Testis (tissue), 3 donors: ENCODE results near the gene PDYN. TPM values are rescaled to one million over a fixed set of nuclear protein-coding genes. Genes with fewer than 3 reads are reported as not detected.

ENCODE experiments used
- DNase-seq: peaks from one replicate; pipeline ENCODE4 v3.0.0-alpha.2; 2019
- H3K27ac ChIP-seq, 2 donors: fragments of 200-600 bp; sonication (generic); one replicate each; pipeline ENCODE4 v1.5.1; 2019
- H3K27me3 ChIP-seq: fragments of 200-600 bp; sonication (generic); one replicate; pipeline ENCODE4 v1.5.1; 2019
- H3K36me3 ChIP-seq: fragments of 200-600 bp; sonication (generic); one replicate; pipeline ENCODE4 v1.5.1; 2017; ENCODE audit warnings: low read depth; ENCODE audit errors: missing control alignments
- H3K4me1 ChIP-seq: fragments of 200-600 bp; sonication (generic); one replicate; pipeline ENCODE4 v1.5.1; 2019
- H3K4me3 ChIP-seq, 2 donors: fragments of 200-600 bp; sonication (generic); one replicate each; pipeline ENCODE4 v1.5.1; 2017 to 2019
- H3K9me3 ChIP-seq: fragments of 200-600 bp; sonication (generic); one replicate; pipeline ENCODE4 v1.5.1; 2017
- POLR2A ChIP-seq: fragments of 450-650 bp; IDR thresholded peaks from one replicate; pipeline ENCODE4 v1.6.1; 2017; ENCODE audit warnings: antibody characterized with exemption, mild to moderate bottlenecking, moderate library complexity
- WGBS, 2 donors: methylation state at CpG; one replicate each; pipeline ENCODE4 v1.1.5; 2018; 5-methylcytosine and 5-hydroxymethylcytosine counted together
- intact Hi-C: fragments of 100-400 bp; cut with DNase I; formaldehyde crosslinking; loops from one replicate; pipeline ENCODE4 v1.15.1; 2023; ENCODE audit warnings: low total_unique reads
- polyA plus RNA-seq: library from polyadenylated mRNA; stranded (reverse); fragments of 350-450 nt; fragmentation: Illumina TruSeq; extraction: RNeasy Lipid Tissue Mini Kit (QIAGEN cat#74804); gene quantifications from one replicate; pipeline ENCODE4 v1.2.3, GENCODE V29; 2014; ENCODE audit warnings: low read depth, low replicate concordance; ENCODE audit not compliant: insufficient read depth
- total RNA-seq, 2 donors: library from RNA; depleted of rRNA; stranded (reverse); fragments of >200 nt; gene quantifications; one replicate each; pipeline ENCODE4 v1.2.3, GENCODE V29; 2016
- TF ChIP-seq, protein P1 (sequence below), 3 experiments: fragments of 450-650 bp in 2 of 3; fragments of 200-600 bp in 1 of 3; sonication (generic) in 1 of 3; IDR thresholded peaks; one replicate each; pipeline ENCODE4 v1.5.1; 2016 to 2019; ENCODE audit warnings: antibody characterized with exemption in 3 of 3, mild to moderate bottlenecking in 2 of 3, moderate library complexity in 1 of 3

Gene PDYN
- total and polyA plus RNA-seq, 3 donors from 2014 or later, result 1.6 to 5.2 (median 4.2) TPM

DNA sequence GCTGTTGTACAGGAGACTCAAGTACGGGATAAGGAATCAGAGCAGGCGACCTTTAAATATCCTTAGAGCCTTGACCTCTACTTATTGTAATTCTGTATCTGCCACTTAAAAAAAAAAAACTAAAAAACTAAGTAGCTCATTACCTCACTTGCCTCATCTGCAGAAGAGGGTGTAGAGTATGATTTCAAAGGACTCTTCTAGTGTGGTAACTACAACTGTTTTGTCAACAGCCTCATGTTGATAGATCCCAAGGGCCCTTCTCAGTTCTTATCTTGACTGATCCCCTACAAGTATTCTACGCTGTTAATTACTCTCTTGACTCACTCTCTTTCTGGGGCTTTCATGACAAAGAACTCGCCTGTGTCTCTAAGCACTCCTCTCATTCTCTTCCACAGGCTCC is 16.7 kb upstream of the PDYN start:
- WGBS, 2 donors, result 69 to 71% methylated on average over 4 of the region's 4 CpGs
- no peak for DNase-seq
- intact Hi-C loops, result no loop called here
- Histone ChIP-seq H3K4me1 (no peaks in the 10 kb centered on the region), H3K4me3 (no peak overlapping the region), H3K9me3 (no peaks in the 10 kb centered on the region), H3K36me3 (no peaks in the 10 kb centered on the region), H3K27me3 (no peaks in the 10 kb centered on the region), H3K27ac (no peak overlapping the region)
- TF ChIP-seq, protein P1, sequence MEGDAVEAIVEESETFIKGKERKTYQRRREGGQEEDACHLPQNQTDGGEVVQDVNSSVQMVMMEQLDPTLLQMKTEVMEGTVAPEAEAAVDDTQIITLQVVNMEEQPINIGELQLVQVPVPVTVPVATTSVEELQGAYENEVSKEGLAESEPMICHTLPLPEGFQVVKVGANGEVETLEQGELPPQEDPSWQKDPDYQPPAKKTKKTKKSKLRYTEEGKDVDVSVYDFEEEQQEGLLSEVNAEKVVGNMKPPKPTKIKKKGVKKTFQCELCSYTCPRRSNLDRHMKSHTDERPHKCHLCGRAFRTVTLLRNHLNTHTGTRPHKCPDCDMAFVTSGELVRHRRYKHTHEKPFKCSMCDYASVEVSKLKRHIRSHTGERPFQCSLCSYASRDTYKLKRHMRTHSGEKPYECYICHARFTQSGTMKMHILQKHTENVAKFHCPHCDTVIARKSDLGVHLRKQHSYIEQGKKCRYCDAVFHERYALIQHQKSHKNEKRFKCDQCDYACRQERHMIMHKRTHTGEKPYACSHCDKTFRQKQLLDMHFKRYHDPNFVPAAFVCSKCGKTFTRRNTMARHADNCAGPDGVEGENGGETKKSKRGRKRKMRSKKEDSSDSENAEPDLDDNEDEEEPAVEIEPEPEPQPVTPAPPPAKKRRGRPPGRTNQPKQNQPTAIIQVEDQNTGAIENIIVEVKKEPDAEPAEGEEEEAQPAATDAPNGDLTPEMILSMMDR (IDR thresholded peaks at IDR 0.05), result no peak
- no peak for TF ChIP-seq POLR2A

- no peak overlapping the region for H3K27ac ChIP-seq
- no peak for TF ChIP-seq POLR2A
- TF ChIP-seq, protein P1 (IDR thresholded peaks at IDR 0.05), result peak; percentile 55 to 89 (median 69)
- DNase-seq, result peak; percentile 56
- no peaks in the 10 kb centered on the region for H3K36me3 ChIP-seq
- WGBS, 2 donors, result 21% methylated on average over 20 of the region's 20 CpGs
- H3K4me3 ChIP-seq, result no peak overlapping the region
- no peaks in the 10 kb centered on the region for H3K27me3 ChIP-seq
- intact Hi-C loops, result no loop called here
- H3K9me3 ChIP-seq, result no peaks in the 10 kb centered on the region
- no peaks in the 10 kb centered on the region for H3K4me1 ChIP-seq
Measured at GRCh38 chr20:2006452-2007361, 12.8 kb upstream of the PDYN start.

GRCh38 chr20:2005831-2006426 is 12.1 kb upstream of the PDYN start:
- DNase-seq, result peak; percentile 82
- H3K27me3 ChIP-seq, result no peaks in the 10 kb centered on the region
- no peaks in the 10 kb centered on the region for H3K9me3 ChIP-seq
- WGBS, 2 donors, result 14% methylated on average over 12 of the region's 12 CpGs
- TF ChIP-seq, protein P1 (IDR thresholded peaks at IDR 0.05), result no peak
- no peak for TF ChIP-seq POLR2A
- intact Hi-C loops, result no loop called here
- H3K27ac ChIP-seq, result no peak overlapping the region
- H3K4me3 ChIP-seq, result no peak overlapping the region
- no peaks in the 10 kb centered on the region for H3K4me1 ChIP-seq
- no peaks in the 10 kb centered on the region for H3K36me3 ChIP-seq

- DNase-seq, result no peak
- Histone ChIP-seq H3K27me3 (no peaks in the 10 kb centered on the region), H3K4me1 (no peaks in the 10 kb centered on the region), H3K27ac (no peak overlapping the region), H3K4me3 (no peak overlapping the region), H3K9me3 (no peaks in the 10 kb centered on the region), H3K36me3 (no peaks in the 10 kb centered on the region)
- intact Hi-C loops, result no loop called here
- 84 to 100% methylated on average over 1 of the region's 1 CpG for WGBS, 2 donors
- TF ChIP-seq, protein P1 (IDR thresholded peaks at IDR 0.05), result no peak
Measured at GRCh38 chr20:2005359-2005758, 11.5 kb upstream of the PDYN start.
